Skeletal muscle satellite cell (primary cell): ENCODE data around the gene GUCA2A.

Source experiments
- H3K27me3 ChIP-seq: 2 replicates; pipeline ENCODE4 v1.7.0; 2013; ENCODE audit warnings: low read length; ENCODE audit not compliant: control insufficient read depth, insufficient read depth
- H3K36me3 ChIP-seq: 2 replicates; pipeline ENCODE4 v1.7.0; 2013; ENCODE audit warnings: mild to moderate bottlenecking, control low read depth, low read length; ENCODE audit not compliant: insufficient read depth
- H3K4me1 ChIP-seq: 2 replicates; pipeline ENCODE4 v1.7.0; 2013; ENCODE audit warnings: low read length; ENCODE audit not compliant: control insufficient read depth, insufficient read depth
- H3K4me2 ChIP-seq: 2 replicates; pipeline ENCODE4 v1.7.0; 2013; ENCODE audit warnings: mild to moderate bottlenecking, low read length
- H3K4me3 ChIP-seq: 2 replicates; pipeline ENCODE4 v1.7.0; 2013; ENCODE audit warnings: low read length
- H3K9ac ChIP-seq: 2 replicates; pipeline ENCODE4 v1.7.0; 2013; ENCODE audit warnings: mild to moderate bottlenecking, low read depth, low read length, moderate library complexity
- H3K9me3 ChIP-seq: replicated peaks from 2 replicates; pipeline ENCODE4 v1.7.0; 2013; ENCODE audit warnings: mild to moderate bottlenecking, control low read depth, low read length

Gene GUCA2A

DNA sequence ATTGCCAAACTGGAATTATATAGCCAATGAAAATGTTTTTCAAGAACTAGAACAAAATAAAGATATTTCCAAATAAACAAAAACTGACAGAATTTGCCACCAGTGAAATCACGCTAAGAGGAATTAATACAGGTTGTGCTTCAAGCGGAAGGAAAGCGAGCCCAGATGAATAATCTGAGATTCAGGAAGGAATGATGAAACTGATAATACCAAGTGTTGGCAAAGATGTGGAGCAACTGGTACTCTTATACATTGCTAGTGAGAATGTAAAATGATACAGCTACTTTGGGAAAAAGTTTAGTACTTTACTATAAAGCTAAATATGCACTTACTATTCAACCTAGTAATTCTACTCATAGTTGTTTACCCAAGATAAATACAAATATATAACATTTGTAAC, 42.1 kb downstream of the GUCA2A start:
- Histone ChIP-seq H3K4me1 (no peaks in the 10 kb centered on the region), H3K4me2 (no peak overlapping the region), H3K9ac (no peak overlapping the region), H3K36me3 (no peaks in the 10 kb centered on the region), H3K27me3 (peaks cover 13% of the 10 kb centered on the region), H3K9me3 (no peaks in the 10 kb centered on the region), H3K4me3 (no peak overlapping the region)

DNA sequence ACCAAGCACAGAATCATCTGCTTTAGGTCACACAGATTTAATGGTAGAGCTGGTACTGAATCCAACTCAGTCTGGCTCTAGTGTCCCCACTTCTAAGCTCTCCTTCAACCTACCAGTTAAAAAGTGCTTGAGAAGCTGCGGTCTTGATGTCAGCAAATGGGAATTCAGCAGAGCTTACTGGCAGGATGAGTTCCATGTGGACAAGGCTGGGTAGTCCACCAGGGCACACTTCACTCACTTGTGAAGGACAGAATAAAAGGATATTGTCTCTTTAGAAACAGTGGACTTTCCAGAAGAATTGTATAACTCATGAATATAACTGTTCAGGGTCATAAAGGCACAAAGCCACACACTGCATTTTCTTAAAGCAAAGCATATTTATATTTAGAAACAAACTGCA, 46.4 kb downstream of the GUCA2A start:
- peaks cover 16% of the 10 kb centered on the region for H3K27me3 ChIP-seq
- no peaks in the 10 kb centered on the region for H3K4me1 ChIP-seq
- no peak overlapping the region for H3K4me2 ChIP-seq
- H3K9ac ChIP-seq, result no peak overlapping the region
- no peaks in the 10 kb centered on the region for H3K9me3 ChIP-seq
- no peaks in the 10 kb centered on the region for H3K36me3 ChIP-seq
- no peak overlapping the region for H3K4me3 ChIP-seq

DNA sequence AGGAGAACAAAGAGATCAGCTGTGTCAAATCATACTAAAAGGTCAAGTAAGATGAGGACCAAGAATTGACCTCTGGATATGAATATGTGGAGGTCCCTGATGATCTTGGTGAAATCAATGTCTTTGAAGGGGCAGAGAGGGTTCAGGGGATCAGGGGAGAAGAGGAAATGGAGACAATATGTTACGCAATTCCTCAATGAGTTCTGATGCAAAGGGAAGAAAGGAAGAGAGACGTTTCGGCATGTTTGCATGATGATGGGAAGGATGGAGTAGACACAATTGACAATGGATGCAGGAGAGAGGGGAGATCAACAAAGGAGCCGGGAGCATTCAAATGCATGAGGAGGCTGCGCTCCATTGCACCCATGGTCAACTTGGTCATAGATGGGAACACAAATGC, 47.3 kb downstream of the GUCA2A start:
- Histone ChIP-seq H3K36me3 (no peaks in the 10 kb centered on the region), H3K27me3 (peaks cover 16% of the 10 kb centered on the region), H3K9me3 (no peaks in the 10 kb centered on the region), H3K4me2 (no peak overlapping the region), H3K4me1 (no peaks in the 10 kb centered on the region), H3K4me3 (no peak overlapping the region), H3K9ac (no peak overlapping the region)

DNA sequence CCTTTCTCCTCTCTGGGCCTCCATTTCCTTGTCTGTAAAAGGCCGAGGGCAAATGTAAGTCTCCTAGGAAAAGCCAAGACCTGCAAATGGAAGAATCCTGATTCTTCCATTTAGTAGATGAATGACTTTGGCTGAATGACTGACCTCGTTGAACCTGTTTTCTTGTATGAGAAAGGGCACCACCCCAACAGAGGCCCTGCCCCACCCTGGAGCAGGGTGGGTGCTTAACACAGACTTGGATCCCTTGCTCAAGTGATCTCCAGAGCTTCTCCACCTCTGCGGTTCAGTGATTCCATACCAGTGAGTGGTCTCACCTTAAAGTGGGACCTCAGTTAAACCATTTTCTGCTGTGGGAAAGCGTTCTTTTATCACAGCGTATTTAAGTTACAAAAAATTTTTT, 50.3 kb downstream of the GUCA2A start:
- Histone ChIP-seq H3K4me2 (no peak overlapping the region), H3K27me3 (peaks cover 18% of the 10 kb centered on the region), H3K4me3 (no peak overlapping the region), H3K36me3 (no peaks in the 10 kb centered on the region), H3K4me1 (no peaks in the 10 kb centered on the region), H3K9ac (no peak overlapping the region), H3K9me3 (no peaks in the 10 kb centered on the region)
